Cerebellar cortex (tissue), 1 donor: Measurements from ENCODE around the gene APCDD1L.

Experiments used
- DNase-seq: peaks from one replicate; pipeline ENCODE4 v3.0.0-alpha.2; 2015; ENCODE audit warnings: low spot score

The APCDD1L gene

DNA sequence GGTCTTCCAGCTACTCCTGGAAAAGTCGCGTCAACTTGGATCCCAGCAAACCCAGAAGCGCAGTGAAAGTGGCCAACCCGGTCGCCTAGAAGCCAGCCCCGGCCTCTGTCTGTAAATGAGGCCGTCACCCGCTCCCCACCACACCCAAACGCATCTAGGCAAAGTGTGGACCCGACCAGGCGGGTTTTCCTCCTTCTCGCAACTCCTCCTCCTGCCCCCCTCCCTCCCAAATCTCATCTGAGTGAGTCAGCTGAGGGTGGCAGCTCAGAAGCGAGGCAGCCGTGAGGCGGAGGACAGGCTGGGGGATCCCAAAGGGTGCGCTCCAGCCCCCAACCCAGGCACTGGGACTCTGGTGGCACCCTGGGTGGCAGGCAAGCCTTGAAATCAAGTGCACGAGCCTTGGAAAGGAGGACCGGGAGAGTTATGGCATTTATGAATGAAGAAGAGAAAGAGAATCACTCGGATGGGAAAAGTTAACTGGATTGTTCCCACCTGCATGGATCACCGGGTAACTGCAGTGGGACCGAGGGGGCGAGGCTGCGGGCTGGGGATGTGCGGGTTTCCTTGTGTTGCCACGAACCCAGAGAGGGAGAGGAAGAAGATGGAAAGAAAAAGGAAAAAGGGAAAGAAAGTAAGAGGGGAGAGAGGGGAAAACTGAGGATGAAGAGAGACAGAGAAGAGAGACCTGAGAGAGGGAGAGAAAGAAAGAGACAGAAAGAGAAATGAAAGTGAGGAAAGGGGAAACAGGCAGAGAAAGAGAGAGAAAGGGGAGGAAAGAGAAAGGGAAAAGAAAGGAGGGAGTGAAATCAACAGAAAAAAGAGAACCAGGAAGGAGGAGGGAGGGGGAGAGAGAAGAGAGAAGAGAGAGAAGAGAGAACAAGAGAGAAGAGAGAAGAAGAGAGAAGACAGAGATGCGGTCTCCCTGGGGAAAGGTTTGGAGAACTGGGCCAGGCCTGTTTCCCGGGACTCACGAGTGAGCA lies at the start of gene APCDD1L:
APCDD1L (minus strand) TSS at position 167 of the 980 bp plus-strand sequence. CDS start 692 bp downstream, outside the sequence.
- DNase-seq: no peak

DNA sequence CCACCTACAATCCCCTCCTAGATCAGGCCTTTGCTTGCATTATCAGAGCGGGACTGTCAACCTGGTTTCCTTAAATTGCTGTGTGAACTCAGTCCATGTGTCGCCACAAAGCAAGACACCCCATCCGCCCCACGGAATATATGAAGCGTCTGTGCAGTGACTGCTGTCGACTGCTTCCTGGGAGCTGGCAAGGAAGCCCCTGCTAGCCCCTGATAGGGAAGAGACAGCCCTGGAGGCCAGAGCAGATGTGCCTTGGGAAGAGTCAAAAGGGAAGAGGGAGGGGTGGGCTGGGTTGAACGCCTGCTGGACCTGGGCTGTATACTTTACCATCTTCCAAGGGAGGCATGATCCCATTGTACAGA lies 44.1 kb upstream of the APCDD1L start:
- DNase-seq: no peak

DNA sequence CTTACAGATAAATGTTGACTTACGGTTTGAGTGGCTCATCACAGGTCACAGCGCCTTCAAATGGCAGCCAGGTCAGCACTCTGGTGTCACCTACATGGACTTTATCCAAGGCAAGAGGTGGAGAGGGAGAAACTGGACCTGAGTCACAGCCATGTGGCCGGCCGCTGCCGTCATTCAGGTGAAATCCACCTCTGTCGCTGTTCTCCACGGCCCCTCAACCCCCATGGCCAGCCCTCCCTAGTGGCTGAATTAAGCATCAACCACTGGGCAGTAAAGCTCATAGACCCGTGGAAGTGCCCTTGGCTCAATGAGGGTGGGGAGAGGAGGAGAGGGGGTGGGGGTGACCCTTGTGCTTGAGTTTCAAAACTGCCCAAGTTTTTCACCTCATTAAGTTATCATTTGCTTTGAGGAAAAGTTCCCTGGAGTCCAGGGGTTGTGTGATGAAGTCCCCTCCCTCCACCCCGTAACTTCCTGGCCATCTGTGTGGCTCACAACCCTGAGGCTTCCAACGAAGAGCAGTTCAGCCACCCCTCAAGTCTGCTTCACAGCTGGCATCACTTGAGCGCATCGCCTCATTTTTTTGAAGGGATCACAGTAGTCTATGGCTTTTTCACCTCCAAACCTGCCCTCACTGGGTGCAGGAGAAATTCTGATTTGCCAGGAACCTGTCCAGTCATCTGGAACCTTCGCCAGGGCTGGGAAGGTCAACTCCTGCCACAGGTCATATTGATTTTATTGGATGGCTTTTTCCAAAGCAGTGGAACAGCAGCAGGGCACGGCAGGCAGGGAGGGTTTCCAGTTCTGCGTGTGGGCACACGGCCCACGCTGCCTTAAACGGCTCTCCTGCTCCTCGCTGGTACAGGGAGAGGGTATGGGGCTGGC lies 43.5 kb upstream of the APCDD1L start:
- DNase-seq: no peak

DNA sequence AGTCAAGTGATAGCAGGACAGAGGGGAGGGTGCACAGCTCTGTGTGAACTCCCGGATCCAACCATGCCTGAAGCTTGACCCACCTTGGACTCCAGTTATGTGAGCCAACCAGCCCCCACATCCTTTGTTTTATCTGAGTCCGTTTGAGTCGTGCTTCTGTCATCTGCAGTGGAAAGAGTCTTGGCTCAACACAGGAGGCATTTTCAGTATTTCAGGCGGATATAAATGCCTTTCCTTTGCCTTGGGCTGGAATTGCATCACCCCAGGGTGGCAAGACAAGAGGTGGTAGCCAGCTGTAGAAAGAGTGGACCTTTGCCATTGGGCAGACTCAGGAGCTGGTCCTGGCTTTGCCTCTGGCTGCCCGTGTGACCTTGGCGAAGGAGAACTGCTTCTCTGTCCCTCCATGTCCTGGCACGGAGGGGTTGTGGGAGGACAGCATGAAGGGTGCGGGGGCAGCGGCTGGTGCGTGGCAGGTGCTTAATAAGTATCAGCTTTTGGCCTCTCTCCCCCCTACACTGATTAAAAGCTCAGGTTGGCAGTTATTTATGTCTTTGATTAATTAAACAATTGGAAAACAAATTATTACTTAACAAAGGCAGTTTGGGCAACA lies 42.6 kb upstream of the APCDD1L start:
- no peak for DNase-seq

DNA sequence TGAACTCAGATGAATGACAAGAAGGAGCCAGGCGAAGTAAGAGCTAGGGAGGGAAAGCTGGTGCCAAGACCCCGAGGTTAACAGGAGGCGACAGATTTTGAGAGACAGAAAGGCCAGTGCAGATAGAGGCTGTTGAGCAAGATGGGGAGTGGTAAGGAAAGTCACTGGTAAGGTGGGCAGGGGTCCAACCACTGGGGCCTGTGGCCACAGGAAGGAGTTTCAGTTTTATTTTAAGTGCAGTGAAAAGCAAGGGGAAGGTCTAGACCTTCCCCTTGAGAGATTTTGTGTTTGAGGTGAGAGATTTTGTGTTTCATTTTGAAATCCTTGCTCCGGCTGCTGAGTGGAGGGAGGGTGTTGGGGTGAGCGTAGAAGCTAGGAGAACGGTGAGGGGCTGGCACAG lies 41.8 kb upstream of the APCDD1L start:
- DNase-seq: no peak

DNA sequence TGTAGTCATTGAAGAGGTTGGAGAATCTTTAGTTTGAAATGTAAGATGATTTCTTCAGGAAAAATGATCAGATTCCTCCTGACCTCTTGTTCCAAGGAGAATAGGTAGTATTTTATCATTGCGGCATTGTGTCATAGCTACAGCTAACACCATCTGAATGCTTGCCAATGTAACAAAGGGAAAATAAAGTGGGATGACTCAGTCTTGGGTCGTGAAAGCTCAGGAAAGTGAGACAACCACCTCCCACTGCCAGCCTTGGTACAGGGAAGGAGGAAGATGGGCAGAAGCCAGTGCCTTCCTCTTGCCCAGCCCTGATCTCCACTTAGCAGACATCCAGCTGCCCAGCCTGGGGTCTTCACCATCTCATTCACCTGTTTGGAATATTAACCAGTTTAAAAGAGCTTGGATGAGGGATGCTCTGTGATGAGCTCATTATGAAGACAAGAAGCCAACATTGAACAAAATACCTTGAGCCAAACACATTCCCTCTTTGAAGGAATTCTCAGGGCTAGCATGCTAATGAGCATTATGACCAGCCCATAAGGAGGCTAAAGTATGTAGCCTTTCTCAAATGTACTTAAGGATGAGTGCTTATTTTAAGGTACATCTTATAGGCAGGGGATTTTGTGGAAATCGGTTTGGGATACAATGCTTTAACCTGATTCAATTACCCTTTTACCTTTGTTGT lies 40.0 kb upstream of the APCDD1L start:
- DNase-seq: no peak

DNA sequence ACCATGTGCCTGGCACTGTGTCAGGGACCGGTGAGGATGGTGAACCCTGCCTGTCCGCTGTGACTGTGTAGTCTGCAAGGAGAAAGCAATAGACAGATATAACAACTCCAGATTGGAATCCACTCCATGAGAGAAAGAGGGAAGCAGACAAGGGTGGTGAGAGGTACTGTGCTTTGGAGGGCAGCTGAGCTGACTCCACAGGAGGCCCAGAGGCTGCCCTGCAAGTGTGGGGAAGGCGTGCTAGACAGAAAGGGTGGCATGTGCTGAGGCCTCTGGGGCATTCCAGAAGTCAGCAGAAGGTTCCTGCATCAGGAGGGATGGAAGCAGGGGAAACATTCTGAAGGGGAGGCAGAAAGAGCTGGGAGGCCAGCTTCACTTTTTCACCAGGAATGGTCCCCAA lies 39.3 kb upstream of the APCDD1L start:
- DNase-seq: no peak

DNA sequence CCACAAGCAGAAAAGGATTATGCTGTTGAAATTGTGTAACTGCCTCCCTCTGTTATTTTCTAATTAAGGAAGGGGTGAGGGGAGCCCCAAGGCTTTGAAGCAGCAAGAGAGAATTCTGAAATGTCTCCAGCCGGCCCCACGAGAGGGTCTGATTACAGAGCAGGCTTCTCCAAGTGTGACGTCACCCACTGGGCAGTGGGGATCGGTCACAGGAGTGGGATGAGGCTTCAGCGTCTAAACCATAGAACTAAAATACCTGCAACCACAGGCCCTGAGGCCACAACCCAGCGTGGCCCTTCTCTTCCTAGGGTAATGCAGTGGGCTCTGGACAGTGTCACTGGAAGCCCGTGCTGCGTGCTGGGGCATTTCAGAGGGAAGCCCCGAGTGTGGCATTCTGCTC lies 38.6 kb upstream of the APCDD1L start:
- no peak for DNase-seq

DNA sequence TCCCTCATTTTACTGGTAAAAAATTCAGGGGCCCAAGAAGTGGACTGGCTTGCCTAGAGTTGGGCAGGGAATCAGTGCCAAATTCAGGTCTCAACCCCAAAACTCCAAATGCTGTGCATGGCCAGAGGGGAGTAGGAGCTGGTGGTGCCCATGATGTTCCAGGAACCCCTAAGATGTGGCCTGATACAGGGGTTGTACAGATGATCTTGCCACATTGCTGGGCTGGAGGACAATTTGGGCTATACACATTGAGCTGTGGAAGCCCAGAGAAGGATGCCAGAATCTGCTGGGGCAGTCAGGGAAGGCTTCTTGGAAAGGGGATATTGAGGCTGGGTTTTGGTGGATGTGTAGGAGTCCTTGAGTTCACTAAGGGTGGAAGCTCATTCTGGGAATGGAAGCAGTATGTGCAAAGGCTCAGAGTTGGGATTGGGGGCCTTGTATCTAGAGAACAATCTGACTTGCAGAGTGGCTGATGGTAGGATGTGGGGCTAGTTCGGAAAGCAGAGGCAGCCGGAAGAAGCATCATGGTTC lies 38.0 kb upstream of the APCDD1L start:
- no peak for DNase-seq

DNA sequence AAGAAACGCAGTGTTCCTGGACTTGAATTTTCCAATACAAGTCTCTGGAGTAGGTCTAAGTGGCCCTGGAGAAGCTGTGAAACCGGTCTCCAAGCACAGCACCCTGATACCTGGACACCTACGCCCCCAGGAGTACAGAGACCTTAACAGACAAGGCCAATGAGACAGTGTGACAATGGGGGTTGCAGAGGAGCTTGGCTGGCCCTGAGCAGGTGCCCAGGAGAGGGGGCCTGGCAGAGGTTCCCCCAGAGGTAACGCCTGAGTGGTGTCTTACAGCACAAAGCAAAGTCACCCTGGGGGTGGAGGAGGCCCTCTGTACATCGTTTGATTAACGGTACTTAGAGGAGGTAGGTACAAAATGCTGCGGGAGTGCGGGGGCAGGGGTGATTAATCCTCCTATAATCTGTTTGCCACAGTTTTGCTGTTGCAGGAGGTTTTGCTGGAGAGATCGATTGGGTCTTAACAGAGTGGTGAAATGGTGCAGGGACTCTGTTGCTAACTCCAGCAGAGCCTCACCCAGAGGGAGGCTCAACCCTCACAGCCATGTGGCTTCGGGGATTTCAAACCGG lies 37.3 kb upstream of the APCDD1L start:
- no peak for DNase-seq

DNA sequence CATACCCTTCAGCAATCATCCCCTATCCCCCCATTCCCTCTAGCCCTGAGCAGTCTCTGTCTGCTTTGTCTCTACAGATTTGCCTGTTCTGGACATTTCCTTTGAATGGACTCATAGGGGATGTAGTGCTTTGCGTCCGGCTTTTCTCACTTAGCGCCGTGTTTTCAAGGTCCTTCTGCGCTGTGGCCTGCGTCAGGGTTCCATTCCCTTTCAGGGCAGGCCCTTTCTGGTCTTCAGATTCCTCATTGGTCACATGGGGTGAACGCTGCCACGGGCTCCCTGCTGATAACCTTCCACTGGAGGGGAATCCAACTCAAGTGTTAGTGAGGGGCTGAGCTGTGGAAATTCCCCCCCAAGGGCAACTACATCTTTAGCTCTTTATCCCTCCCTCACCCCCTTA lies 36.4 kb upstream of the APCDD1L start:
- no peak for DNase-seq

DNA sequence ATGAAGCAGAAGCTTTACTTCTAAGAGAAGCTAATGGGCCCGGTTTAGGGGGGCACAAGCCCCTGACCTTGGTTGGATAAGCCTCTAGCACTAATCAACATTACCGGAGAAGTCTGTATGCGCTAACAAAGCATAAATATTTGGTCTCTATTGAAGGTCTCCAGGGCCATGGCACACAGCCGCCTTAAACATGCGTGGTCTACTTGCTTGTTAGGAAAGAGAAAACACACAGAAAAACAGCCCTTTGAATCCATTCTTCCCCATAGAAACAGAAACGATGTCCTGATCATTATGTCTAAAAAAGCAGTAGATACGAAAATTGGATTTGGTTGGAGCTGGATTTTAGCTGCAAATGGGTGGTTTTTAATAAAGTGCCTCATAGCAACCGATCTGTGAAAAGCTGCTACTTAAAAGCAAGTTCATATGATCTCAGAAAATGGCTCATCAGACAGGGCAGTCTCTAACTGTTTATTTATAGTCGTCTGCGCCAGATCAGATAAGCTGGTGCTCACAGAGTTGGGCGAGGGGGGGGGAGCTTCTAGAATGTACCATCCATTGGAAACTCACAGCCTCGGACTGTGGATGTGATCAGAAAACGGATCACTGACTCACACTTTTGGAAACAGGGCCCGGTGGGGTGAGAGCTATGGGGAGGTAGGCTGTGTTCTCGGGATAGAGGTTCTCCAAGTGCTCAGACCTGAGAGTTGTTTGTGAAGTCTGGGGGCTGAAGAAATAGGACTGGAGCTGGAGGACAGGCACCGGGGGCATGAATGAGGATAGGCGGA lies 35.3 kb upstream of the APCDD1L start:
- DNase-seq: no peak

DNA sequence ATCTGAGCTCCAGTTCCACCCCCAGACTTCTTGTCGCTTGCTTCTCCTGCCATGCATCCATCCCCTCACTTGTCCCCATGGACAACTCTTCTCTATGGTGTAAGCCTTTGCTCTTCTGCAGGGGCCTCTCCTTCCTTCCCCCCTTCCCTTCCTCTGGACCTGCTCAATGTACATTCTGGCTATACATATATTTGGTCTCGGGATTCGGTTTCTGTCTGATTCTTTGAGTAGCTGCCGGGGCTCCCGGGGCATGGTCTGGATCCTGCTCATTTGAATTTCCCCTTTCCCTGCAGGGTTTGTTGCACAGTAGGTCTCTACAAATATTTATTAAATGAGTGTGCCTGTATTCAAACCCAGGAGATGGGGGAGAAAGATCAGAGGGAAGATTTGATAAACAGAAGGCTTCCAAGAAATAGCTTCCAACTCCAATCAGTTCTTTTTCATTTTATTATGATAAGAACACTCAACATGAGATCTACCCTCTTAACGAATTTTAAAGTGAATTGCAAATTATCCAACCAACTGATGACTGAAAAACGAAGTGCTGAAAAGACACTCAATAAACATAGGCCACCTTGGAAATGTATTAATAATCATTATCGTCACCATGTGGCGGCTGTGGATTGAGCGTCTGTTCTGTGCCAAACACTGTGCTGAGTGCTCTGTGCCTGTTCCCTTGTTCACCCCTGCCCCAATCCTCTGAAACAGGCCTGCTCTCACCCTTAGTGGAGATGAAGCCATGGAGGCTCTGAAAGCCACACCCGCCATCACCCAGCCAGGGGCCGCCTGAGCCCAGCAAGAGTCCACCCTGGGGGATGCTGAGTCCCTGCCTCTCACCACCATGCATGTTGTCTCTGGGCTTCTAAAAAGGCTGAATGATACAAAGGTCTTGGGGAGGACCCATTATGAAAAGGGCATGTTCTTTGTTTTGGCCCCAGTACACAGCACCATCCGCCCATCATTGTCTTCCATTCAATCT lies 34.3 kb upstream of the APCDD1L start:
- DNase-seq: no peak

DNA sequence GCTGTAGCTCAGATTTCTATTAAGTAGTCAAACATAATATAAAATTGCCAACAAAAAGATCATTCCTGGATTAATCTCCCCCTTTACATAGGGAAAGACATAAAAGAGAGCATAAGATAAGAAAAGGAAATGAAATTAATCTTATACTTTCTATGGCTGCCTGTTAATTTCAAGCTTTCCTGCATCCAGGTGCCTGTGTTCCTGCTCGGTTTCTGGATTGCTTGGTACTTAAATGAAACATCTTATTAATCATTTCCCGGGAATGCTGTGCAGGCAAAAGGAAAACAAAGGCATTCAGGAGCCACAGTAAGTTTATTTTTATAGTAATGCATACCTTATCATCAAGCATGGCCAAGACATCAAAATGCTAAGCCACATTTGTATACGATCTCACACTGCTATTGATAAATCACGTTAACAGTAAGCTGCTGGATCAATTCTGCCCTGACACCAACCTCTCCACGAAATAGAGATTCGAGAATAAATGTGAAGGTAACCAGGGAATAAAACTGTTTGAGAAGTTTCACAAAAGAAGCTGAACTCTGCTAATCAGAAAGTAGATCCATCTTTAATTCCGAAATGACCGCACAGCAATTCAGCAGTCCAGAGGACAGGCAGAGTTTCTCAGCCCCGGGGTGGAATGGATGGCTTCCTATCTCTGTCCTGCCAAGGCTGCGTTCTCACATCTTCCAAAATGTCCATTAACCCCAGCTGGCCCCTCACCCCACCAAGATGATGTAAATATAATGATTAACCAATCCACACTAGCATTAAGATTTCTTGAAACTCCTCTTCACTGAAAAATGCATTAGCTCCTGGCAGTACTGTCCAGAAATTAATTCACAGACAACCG lies 32.6 kb upstream of the APCDD1L start:
- no peak for DNase-seq

DNA sequence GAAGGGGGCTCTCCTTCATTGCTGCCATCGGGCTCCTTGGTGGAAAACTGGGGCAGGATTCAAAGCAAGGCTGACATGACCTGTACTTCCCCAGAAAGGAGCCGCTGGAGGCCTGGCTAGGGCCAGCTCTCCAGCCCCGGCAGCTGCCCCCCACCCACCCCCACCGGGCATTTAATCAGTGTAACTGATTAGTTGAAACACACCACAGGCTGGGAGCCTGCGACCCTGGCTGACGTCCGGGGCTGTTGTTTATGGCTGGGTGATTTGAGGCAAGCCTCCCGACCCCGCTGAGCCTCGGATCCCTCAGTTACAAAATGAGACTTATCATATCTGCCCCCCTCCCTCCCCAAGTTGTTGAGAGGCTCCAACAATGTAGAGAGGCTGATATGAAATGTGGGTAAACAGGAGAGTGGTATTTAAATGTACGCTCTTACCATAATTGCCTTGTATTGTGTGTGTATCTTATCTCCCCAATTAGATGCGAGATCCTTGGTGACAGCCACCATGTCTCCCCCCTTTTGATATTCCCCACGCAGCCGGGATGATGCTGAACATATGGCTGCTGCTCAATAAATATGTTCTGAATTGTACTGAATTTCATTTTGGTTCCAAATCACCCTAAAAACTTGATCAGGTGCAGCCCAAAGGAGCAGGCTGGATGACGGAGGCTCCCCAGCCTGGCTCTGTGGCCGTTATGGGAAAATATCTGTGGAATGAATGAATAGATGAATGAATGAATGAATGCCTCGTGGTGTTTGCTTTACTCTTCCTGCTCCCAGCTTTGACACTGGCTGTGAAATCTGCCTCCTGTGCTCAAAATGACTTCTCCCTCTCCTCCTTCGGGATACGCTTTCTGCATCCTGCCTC lies 31.8 kb upstream of the APCDD1L start:
- DNase-seq: no peak

DNA sequence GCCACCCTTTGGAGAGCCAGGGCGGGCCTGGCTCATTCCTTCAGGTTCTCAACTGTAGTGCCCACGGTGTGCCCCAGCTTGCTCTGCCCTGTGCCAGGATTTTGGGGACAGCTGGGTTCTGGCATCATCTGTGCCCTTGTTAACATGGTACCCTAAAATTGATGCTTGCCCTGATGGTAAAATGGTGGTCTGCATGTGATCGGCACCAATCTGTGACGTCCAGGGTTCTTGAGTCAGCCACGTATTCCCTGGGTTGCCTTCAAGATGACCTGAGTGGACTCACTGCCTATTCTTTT lies 31.2 kb upstream of the APCDD1L start:
- no peak for DNase-seq
